Stimulated activated memory B cell treated with anti-CD40 and anti-IgM and Interleukin-4, amounts not matched to agents 10 μg/mL and 1 μg/mL and 100 μg/mL, for 72 hours (primary cell): Measurements from ENCODE around the gene KIF7.
"Not testable (repeated sequence)": the region's sequence is repeated elsewhere in the genome, so short reads cannot be mapped to it uniquely, and the experiment has no call there.

Experiments
- ATAC-seq: fragments of 150-1000 bp; cut with Tn5 transposase; 2 replicates; pipeline ENCODE4 v1.10.0; 2021
- H3K27ac Mint-ChIP-seq: one replicate; pipeline ENCODE4 v1.8.0; 2022; ENCODE audit warnings: mild to moderate bottlenecking, mixed read lengths
- H3K27me3 Mint-ChIP-seq: one replicate; pipeline ENCODE4 v1.8.0; 2022; ENCODE audit warnings: mixed read lengths
- H3K36me3 Mint-ChIP-seq: one replicate; pipeline ENCODE4 v1.8.0; 2022; ENCODE audit warnings: mixed read lengths
- H3K4me1 Mint-ChIP-seq: one replicate; pipeline ENCODE4 v1.8.0; 2022; ENCODE audit warnings: mixed read lengths
- H3K4me3 Mint-ChIP-seq: one replicate; pipeline ENCODE4 v1.8.0; 2022; ENCODE audit warnings: mild to moderate bottlenecking, moderate library complexity, mixed read lengths
- H3K9me3 Mint-ChIP-seq: one replicate; pipeline ENCODE4 v1.8.0; 2022; ENCODE audit warnings: mixed read lengths

Gene KIF7

GRCh38 chr15:89625716-89626115 lies 29.6 kb downstream of the KIF7 start:
- Mint-ChIP-seq H3K27me3 (no peaks in the 10 kb centered on the region), H3K9me3 (no peaks in the 10 kb centered on the region), H3K27ac (no peak overlapping the region), H3K4me1 (peaks cover 5% of the 10 kb centered on the region), H3K36me3 (peaks cover 14% of the 10 kb centered on the region), H3K4me3 (no peak overlapping the region)
- ATAC-seq, result no peak

- no peak overlapping the region for H3K4me3 Mint-ChIP-seq
- H3K4me1 Mint-ChIP-seq, result no peaks in the 10 kb centered on the region
- H3K27ac Mint-ChIP-seq, result no peak overlapping the region
- H3K36me3 Mint-ChIP-seq, result peaks cover 8% of the 10 kb centered on the region
- H3K27me3 Mint-ChIP-seq, result no peaks in the 10 kb centered on the region
- ATAC-seq, result no peak
- no peaks in the 10 kb centered on the region for H3K9me3 Mint-ChIP-seq
These were observed 32.1 kb downstream of the KIF7 start for GRCh38 chr15:89623165-89623564.

DNA sequence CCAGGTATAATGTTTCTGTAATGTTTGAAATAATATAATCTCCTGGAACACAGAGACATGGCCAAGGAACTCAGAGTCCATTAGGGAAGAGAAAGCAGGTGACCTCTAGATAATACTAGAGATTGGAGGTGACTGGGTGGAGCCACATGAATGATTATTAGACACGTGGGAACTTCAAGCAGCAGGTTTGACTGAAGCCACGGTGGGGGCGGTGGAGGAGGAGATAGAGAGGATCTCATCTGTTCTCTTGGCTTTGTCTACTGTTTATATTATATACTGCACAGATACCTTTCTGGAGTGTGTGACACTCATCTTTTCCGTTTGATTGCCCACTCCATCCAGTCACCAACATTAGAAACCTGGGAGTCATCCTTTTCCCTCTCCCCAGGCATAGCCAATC lies 33.7 kb downstream of the KIF7 start:
- H3K4me1 Mint-ChIP-seq, result no peaks in the 10 kb centered on the region
- peaks cover 8% of the 10 kb centered on the region for H3K36me3 Mint-ChIP-seq
- H3K27me3 Mint-ChIP-seq, result no peaks in the 10 kb centered on the region
- ATAC-seq, result no peak
- H3K27ac Mint-ChIP-seq, result no peak overlapping the region
- H3K4me3 Mint-ChIP-seq, result no peak overlapping the region
- H3K9me3 Mint-ChIP-seq, result no peaks in the 10 kb centered on the region

DNA sequence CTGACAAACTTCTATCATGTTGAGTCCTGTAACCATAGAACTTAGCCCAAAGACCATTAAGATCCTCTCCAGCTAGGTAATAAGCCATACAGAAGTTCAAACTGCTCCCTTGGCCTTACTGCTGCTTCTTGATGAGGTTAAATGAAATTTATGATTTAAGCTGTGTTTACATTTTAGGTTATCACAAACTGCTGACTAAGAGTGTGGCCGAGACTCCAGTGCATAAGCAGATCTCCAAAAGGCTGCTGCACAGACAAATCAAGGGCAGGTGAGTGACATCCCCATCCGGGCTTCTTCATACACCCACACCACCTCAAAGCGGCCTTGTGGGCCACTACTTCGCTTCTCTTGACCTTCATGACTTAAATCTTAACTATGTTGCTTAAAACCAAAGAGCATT lies 39.0 kb downstream of the KIF7 start:
- Mint-ChIP-seq H3K4me1 (no peaks in the 10 kb centered on the region), H3K4me3 (no peak overlapping the region), H3K27me3 (no peaks in the 10 kb centered on the region), H3K36me3 (peaks cover 24% of the 10 kb centered on the region), H3K9me3 (peaks cover 20% of the 10 kb centered on the region), H3K27ac (no peak overlapping the region)
- ATAC-seq, result no peak

- H3K36me3 Mint-ChIP-seq, result peaks cover 31% of the 10 kb centered on the region
- no peak overlapping the region for H3K27ac Mint-ChIP-seq
- no peak overlapping the region for H3K4me3 Mint-ChIP-seq
- H3K9me3 Mint-ChIP-seq, result peaks cover 23% of the 10 kb centered on the region
- H3K27me3 Mint-ChIP-seq, result no peaks in the 10 kb centered on the region
- no peak for ATAC-seq
- H3K4me1 Mint-ChIP-seq, result no peaks in the 10 kb centered on the region
These were observed 40.1 kb downstream of the KIF7 start for GRCh38 chr15:89615135-89615534.

GRCh38 chr15:89614164-89614563 lies 41.1 kb downstream of the KIF7 start:
- no peak for ATAC-seq
- Mint-ChIP-seq H3K27ac (no peak overlapping the region), H3K4me1 (no peaks in the 10 kb centered on the region), H3K9me3 (peaks cover 23% of the 10 kb centered on the region), H3K4me3 (no peak overlapping the region), H3K27me3 (no peaks in the 10 kb centered on the region), H3K36me3 (peaks cover 40% of the 10 kb centered on the region)

DNA sequence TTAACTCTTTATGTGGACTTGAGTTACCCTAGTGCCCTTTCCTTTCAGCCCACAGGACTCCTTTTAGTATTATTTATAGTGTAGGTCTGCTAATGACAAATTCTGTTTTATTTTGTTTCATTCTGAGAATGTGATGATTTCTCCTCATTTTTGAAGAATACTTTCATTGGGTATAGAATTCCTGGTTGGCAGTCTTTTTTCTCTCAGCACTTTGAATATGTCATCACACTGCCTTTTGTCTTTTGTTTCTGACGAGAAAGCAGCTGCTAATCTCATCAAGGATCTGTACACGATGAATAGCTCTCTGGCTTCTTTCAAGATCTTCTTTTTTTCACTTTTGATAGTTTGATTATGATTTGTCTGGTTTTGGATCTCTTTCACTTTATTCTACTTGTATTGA lies 42.2 kb downstream of the KIF7 start:
- peaks cover 23% of the 10 kb centered on the region for H3K9me3 Mint-ChIP-seq
- H3K36me3 Mint-ChIP-seq, result peaks cover 40% of the 10 kb centered on the region
- no peak overlapping the region for H3K27ac Mint-ChIP-seq
- H3K4me3 Mint-ChIP-seq, result no peak overlapping the region
- ATAC-seq, result no peak
- no peaks in the 10 kb centered on the region for H3K4me1 Mint-ChIP-seq
- H3K27me3 Mint-ChIP-seq, result no peaks in the 10 kb centered on the region

DNA sequence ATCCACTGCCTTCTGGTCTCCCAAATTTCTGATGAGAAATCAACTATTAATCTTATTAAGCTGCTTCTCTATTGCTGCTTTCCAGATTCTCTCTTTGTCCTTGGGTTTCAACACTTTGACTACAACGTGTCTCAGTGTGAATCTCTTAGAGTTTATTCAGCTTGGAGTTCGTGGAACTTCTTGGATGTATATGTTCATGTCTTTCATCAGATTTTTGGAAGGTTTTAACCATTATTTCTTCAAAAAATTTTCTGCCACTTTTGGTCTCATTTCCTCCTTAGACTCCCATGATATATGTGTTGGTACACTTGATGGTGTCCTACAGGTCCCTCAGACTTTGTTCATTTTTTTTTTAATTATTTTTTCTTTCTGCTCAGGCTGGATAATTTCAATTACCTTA lies 44.0 kb downstream of the KIF7 start:
- peaks cover 40% of the 10 kb centered on the region for H3K36me3 Mint-ChIP-seq
- peaks cover 23% of the 10 kb centered on the region for H3K9me3 Mint-ChIP-seq
- no peaks in the 10 kb centered on the region for H3K4me1 Mint-ChIP-seq
- no peak for ATAC-seq
- H3K27me3 Mint-ChIP-seq, result no peaks in the 10 kb centered on the region
- no peak overlapping the region for H3K27ac Mint-ChIP-seq
- no peak overlapping the region for H3K4me3 Mint-ChIP-seq

DNA sequence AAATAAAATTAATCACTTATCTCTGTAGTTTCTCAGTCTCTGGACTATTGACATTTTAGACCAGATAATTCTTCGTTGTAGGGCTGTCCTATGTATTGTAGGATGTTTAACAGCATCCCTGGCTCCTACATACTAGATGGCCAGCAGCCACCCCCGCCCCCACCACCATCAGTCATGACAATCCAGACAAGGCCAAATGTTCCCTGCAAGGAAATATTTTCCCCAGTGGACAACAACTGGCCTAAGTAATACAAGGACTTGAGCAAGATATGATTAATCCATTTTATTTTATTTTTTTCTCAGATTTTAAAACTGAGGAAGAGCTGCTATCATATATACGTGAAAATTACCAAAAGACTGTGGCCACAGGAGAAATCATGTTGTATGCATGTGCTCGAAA lies 56.2 kb downstream of the KIF7 start:
- Mint-ChIP-seq H3K36me3 (no peaks in the 10 kb centered on the region), H3K27me3 (no peaks in the 10 kb centered on the region), H3K4me3 (no peak overlapping the region), H3K4me1 (no peaks in the 10 kb centered on the region), H3K9me3 (no peaks in the 10 kb centered on the region), H3K27ac (no peak overlapping the region)
- no peak for ATAC-seq

DNA sequence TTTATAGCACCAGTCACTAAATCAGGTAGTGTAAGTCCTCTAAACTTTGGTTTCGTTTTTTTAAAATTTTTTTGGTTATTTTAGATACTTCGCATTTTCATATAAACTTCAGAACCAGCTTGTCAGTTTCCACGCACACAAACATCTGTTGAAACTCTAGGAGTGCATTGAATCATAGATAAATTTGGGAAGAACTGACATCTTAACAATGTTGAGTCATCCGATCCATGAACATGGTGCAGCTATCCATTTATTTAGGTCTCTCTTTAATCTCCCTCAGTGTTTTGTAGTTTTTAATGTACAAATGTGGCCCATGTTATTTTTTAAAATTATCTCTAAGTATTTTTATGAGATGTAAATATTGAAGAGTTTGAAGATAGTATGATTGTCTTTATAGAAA lies 62.2 kb downstream of the KIF7 start:
- no peaks in the 10 kb centered on the region for H3K9me3 Mint-ChIP-seq
- no peak overlapping the region for H3K4me3 Mint-ChIP-seq
- no peaks in the 10 kb centered on the region for H3K27me3 Mint-ChIP-seq
- ATAC-seq, result no peak
- H3K27ac Mint-ChIP-seq, result no peak overlapping the region
- H3K36me3 Mint-ChIP-seq, result no peaks in the 10 kb centered on the region
- H3K4me1 Mint-ChIP-seq, result no peaks in the 10 kb centered on the region

GRCh38 chr15:89591834-89592233 lies 63.4 kb downstream of the KIF7 start:
- Mint-ChIP-seq H3K9me3 (no peaks in the 10 kb centered on the region), H3K4me3 (no peak overlapping the region), H3K27me3 (no peaks in the 10 kb centered on the region), H3K36me3 (no peaks in the 10 kb centered on the region), H3K27ac (no peak overlapping the region), H3K4me1 (no peaks in the 10 kb centered on the region)
- no peak for ATAC-seq

GRCh38 chr15:89587955-89588354 lies 67.3 kb downstream of the KIF7 start:
- Mint-ChIP-seq H3K9me3 (no peaks in the 10 kb centered on the region), H3K27ac (no peak overlapping the region), H3K36me3 (no peaks in the 10 kb centered on the region), H3K4me3 (no peak overlapping the region), H3K27me3 (no peaks in the 10 kb centered on the region), H3K4me1 (no peaks in the 10 kb centered on the region)
- ATAC-seq, result no peak

GRCh38 chr15:89586651-89587050 lies 68.6 kb downstream of the KIF7 start:
- H3K27ac Mint-ChIP-seq, result no peak overlapping the region
- no peaks in the 10 kb centered on the region for H3K36me3 Mint-ChIP-seq
- H3K4me3 Mint-ChIP-seq, result no peak overlapping the region
- no peaks in the 10 kb centered on the region for H3K9me3 Mint-ChIP-seq
- no peak for ATAC-seq
- H3K27me3 Mint-ChIP-seq, result no peaks in the 10 kb centered on the region
- no peaks in the 10 kb centered on the region for H3K4me1 Mint-ChIP-seq

- not testable (repeated sequence) for H3K27ac Mint-ChIP-seq, H3K27me3 Mint-ChIP-seq, H3K4me1 Mint-ChIP-seq, ATAC-seq, H3K9me3 Mint-ChIP-seq, H3K36me3 Mint-ChIP-seq, H3K4me3 Mint-ChIP-seq
These were observed 74.5 kb downstream of the KIF7 start for GRCh38 chr15:89580747-89581146.

DNA sequence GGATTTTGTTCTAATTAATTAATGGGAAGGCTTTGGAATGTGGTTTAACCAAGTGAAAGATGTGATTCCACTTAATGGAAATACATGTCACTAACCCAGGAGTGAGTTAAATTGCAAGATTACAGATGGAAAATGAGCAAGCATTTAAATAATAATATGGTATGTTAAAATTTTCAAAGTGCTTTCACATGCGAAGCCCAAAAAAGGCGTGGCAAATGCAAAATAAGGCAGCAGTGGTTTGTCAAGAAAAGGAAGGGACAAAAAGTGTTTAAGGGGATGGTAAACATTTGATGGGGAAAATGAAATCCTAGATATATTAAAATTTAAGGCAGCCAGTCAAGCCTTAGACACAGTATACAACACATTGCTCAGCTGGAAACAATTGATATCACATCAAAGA lies 77.1 kb downstream of the KIF7 start:
- Mint-ChIP-seq H3K27me3 (peaks cover under 1% of the 10 kb centered on the region), H3K4me3 (no peak overlapping the region), H3K36me3 (no peaks in the 10 kb centered on the region), H3K27ac (no peak overlapping the region), H3K9me3 (no peaks in the 10 kb centered on the region), H3K4me1 (peaks cover 9% of the 10 kb centered on the region)
- ATAC-seq, result no peak
